Kidney (tissue), 14 donors: ENCODE data around the gene ARHGEF11. TPM values are rescaled to one million over a fixed set of nuclear protein-coding genes. Genes with fewer than 3 reads are reported as not detected.

Experiments
- DNase-seq, 5 donors: peaks; one replicate each; pipeline ENCODE4 v3.0.0-alpha.2; 2013 to 2020
- FAIRE-seq: peaks from 2 replicates; lab custom pipeline; 2012; peaks lifted over from hg19 to GRCh38; lab: Jason Lieb, UNC
- H3K27ac ChIP-seq, 2 donors: one replicate each; pipeline ENCODE4 v1.7.0; 2013; ENCODE audit warnings: low read depth in 2 of 2, low read length in 2 of 2, inconsistent platforms in 1 of 2
- H3K27me3 ChIP-seq: one replicate; pipeline ENCODE4 v1.7.1; 2013; ENCODE audit warnings: low read length, inconsistent platforms; ENCODE audit not compliant: control insufficient read depth, insufficient read depth
- H3K36me3 ChIP-seq, 3 donors: one replicate each; pipeline versions ENCODE4 v1.7.0 to v1.7.1; 2013; ENCODE audit warnings: low read length in 3 of 3, control low read depth in 1 of 3, inconsistent platforms in 1 of 3; ENCODE audit not compliant: insufficient read depth in 3 of 3, control insufficient read depth in 2 of 3
- H3K4me1 ChIP-seq, 3 donors: one replicate each; pipeline versions ENCODE4 v1.7.0 to v1.7.1; 2013; ENCODE audit warnings: low read length in 3 of 3, inconsistent platforms in 1 of 3, low read depth in 1 of 3; ENCODE audit not compliant: control insufficient read depth in 2 of 3, insufficient read depth in 2 of 3
- H3K4me3 ChIP-seq, 3 donors: one replicate each; pipeline versions ENCODE4 v1.7.0 to v1.8.1; 2013; ENCODE audit warnings: low read length in 3 of 3, control low read depth in 1 of 3, inconsistent platforms in 1 of 3
- H3K9ac ChIP-seq, 3 donors: one replicate each; pipeline versions ENCODE4 v1.7.0 to v1.7.1; 2013; ENCODE audit warnings: low read length in 3 of 3, control low read depth in 1 of 3, inconsistent platforms in 1 of 3
- H3K9me3 ChIP-seq, 3 donors: one replicate each; pipeline versions ENCODE4 v1.7.0 to v1.7.1; 2013; ENCODE audit warnings: low read length in 3 of 3, control low read depth in 1 of 3, inconsistent platforms in 1 of 3; ENCODE audit not compliant: control insufficient read depth in 2 of 3, insufficient read depth in 1 of 3
- CTCF ChIP-seq: IDR thresholded peaks from 3 replicates; pipeline ENCODE4 v1.5.1; 2012; ENCODE audit warnings: mild to moderate bottlenecking, moderate library complexity, borderline replicate concordance; ENCODE audit not compliant: insufficient read depth; ENCODE audit errors: extremely low read depth
- intact Hi-C: fragments of 100-400 bp; cut with DNase I; formaldehyde crosslinking; loops from one replicate; pipeline ENCODE4 v1.11.1; 2022
- polyA plus RNA-seq: library from polyadenylated mRNA; stranded (reverse); fragments of 350-450 nt; fragmentation: Illumina TruSeq; extraction: RNeasy Lipid Tissue Mini Kit (QIAGEN cat#74804); gene quantifications from one replicate; pipeline ENCODE4 v1.2.3, GENCODE V29; 2014; ENCODE audit warnings: low read depth, low replicate concordance; ENCODE audit not compliant: insufficient read depth
- total RNA-seq: library from RNA; stranded (reverse); fragmentation: NEBNext Ultra II Directional; extraction: Animal tissue kit (Norgen Biotek cat#: 25700); gene quantifications from one replicate; pipeline ENCODE4 v1.2.1, GENCODE V29; 2021
- donor health status: control.
- donor health status: control.
- donor health status: control.
- donor health status: control.
- donor health status: control.
- donor health status: DM: yes; HTN: yes; CAD: no.
- donor health status: Normal renal cell carcinoma (clear cell type).

ARHGEF11 gene
- total and polyA plus RNA-seq, 2 donors from 2014 or later, result 8.8 to 36.4 TPM

DNA sequence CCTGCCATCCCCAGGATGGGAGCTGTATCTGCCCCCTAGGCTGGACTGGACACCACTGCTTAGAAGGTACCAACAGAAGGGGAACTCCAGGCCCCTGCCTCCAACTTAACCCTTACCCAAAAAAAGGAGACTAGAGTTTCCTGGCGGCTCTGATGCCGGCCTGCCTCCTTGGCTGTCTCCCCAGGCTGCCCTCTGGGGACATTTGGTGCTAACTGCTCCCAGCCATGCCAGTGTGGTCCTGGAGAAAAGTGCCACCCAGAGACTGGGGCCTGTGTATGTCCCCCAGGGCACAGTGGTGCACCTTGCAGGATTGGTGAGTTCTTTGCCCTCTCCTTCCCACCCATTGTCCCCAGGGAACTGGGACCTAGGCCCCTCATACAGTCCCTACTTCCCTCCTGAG is 133.2 kb downstream of the ARHGEF11 start:
- DNase-seq, result no peak
- no peak overlapping the region for H3K9ac ChIP-seq
- no peaks in the 10 kb centered on the region for H3K9me3 ChIP-seq
- no peak for FAIRE-seq
- H3K27ac ChIP-seq, result no peak overlapping the region
- no peak overlapping the region for H3K4me3 ChIP-seq
- intact Hi-C loops, result no loop called here
- peaks cover 0 to 4% (median 3%) of the 10 kb centered on the region in 3 donors for H3K36me3 ChIP-seq
- no peaks in the 10 kb centered on the region for H3K4me1 ChIP-seq
- H3K27me3 ChIP-seq, result no peaks in the 10 kb centered on the region
- no peak for TF ChIP-seq CTCF

GRCh38 chr1:156911577-156912298 is 133.8 kb downstream of the ARHGEF11 start:
- intact Hi-C loops, result no loop called here
- H3K27ac ChIP-seq, result no peak overlapping the region
- H3K4me1 ChIP-seq, result no peaks in the 10 kb centered on the region
- H3K27me3 ChIP-seq, result no peaks in the 10 kb centered on the region
- H3K9ac ChIP-seq, result no peak overlapping the region
- no peak overlapping the region for H3K4me3 ChIP-seq
- H3K9me3 ChIP-seq, result no peaks in the 10 kb centered on the region
- no peak for TF ChIP-seq CTCF
- H3K36me3 ChIP-seq, result peaks cover 0 to 4% (median 3%) of the 10 kb centered on the region in 3 donors
- FAIRE-seq (no peak), DNase-seq (no peak)

DNA sequence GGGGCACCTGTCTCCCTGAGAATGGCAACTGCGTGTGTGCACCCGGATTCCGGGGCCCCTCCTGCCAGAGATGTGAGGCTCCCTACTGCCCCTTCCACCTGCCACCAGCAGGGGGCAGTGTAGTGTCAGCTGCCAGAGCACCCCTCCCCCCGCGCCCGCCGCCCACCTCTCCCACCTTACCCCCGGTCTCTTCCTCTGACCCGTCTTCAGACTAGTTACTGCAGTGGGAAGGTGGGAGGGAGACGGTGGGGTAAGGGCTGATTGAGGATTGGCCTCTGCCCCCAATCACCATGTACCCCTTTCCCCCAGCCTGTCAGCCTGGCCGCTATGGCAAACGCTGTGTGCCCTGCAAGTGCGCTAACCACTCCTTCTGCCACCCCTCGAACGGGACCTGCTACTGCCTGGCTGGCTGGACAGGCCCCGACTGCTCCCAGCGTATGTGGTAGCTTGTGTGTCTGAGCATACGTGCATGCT is 135.2 kb downstream of the ARHGEF11 start:
- intact Hi-C loops, result no loop called here
- H3K9ac ChIP-seq, result no peak overlapping the region
- H3K36me3 ChIP-seq, result peaks cover 0 to 3% (median under 1%) of the 10 kb centered on the region in 3 donors
- FAIRE-seq, result no peak
- TF ChIP-seq CTCF, result peak; percentile 69
- H3K9me3 ChIP-seq, result no peaks in the 10 kb centered on the region
- no peak overlapping the region for H3K27ac ChIP-seq
- no peak overlapping the region for H3K4me3 ChIP-seq
- H3K4me1 ChIP-seq, result no peaks in the 10 kb centered on the region
- peak in 3 of 5 donors; percentile 39 to 71 (median 61) for DNase-seq
- no peaks in the 10 kb centered on the region for H3K27me3 ChIP-seq
